ENCODE measurements around the gene RBM20. TPM values are rescaled to one million over a fixed set of nuclear protein-coding genes. Genes with fewer than 3 reads are reported as not detected.
A peak's percentile ranks its signal among the peaks of the same experiment; 100 is the strongest.

The RBM20 gene
- total and polyA plus RNA-seq, 2 donors: 1.6 to 3.8 TPM

DNA sequence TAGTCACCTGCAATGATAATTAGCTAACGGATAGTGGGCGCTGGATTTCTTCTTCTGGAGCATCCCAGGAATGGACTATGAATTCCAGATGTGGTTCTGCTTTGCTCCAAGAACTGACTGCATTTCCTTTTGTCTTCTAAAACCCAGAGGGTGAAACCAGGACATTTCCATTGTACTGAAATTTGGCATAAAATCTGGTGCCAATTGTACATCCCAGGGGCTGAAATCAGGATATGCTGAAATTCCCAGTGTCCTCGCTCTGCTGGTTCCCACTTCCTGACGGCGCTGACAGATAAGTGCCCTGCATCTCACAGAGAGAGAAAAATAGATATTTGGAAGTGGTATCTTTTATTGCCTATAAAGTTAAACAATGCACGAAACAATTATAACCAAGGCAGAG, 31.9 kb downstream of the RBM20 start:
- DNase-seq (ENCODE audit: low read depth in 6 of 9, low spot score in 9 of 9): no peak
- no peak overlapping the region for H3K27ac ChIP-seq (ENCODE audit: low read depth in 1 of 2, low read length in 1 of 2)
- WGBS: 88% methylated on average over 6 of the region's 6 CpGs

GRCh38 chr10:110679486-110680272, 35.5 kb downstream of the RBM20 start:
- H3K27ac ChIP-seq (ENCODE audit: low read depth in 1 of 2, low read length in 1 of 2): no peak overlapping the region
- H3K9me3 ChIP-seq (ENCODE audit: control insufficient read depth in 2 of 2, insufficient read depth in 1 of 2, low read length in 1 of 2): no peaks in the 10 kb centered on the region
- no peaks in the 10 kb centered on the region for H3K36me3 ChIP-seq (ENCODE audit: control insufficient read depth in 2 of 2, insufficient read depth in 2 of 2, low read length in 1 of 2)
- WGBS: 53% methylated on average over 13 of the region's 13 CpGs
- H3K4me3 ChIP-seq (ENCODE audit: low read length in 2 of 2): no peak overlapping the region
- no peaks in the 10 kb centered on the region for H3K27me3 ChIP-seq (ENCODE audit: control insufficient read depth in 2 of 2, insufficient read depth in 1 of 2, low read length in 1 of 2)
- peaks cover 0 to 10% of the 10 kb centered on the region in 2 donors for H3K4me1 ChIP-seq (ENCODE audit: control insufficient read depth in 2 of 2, insufficient read depth in 2 of 2, low read length in 2 of 2)
- peak in 1 of 9 donors; percentile 16 for DNase-seq (ENCODE audit: low read depth in 6 of 9, low spot score in 9 of 9)

More for the DNA sequence above, 31.9 kb downstream of the RBM20 start:
- Histone ChIP-seq H3K4me3 (ENCODE audit: low read length in 2 of 2) (no peak overlapping the region), H3K36me3 (ENCODE audit: control insufficient read depth in 2 of 2, insufficient read depth in 2 of 2, low read length in 1 of 2) (no peaks in the 10 kb centered on the region), H3K9me3 (ENCODE audit: control insufficient read depth in 2 of 2, insufficient read depth in 1 of 2, low read length in 1 of 2) (no peaks in the 10 kb centered on the region), H3K27me3 (ENCODE audit: control insufficient read depth in 2 of 2, insufficient read depth in 1 of 2, low read length in 1 of 2) (peaks cover 2 to 9% of the 10 kb centered on the region in 2 donors), H3K4me1 (ENCODE audit: control insufficient read depth in 2 of 2, insufficient read depth in 2 of 2, low read length in 2 of 2) (peaks cover 3 to 18% of the 10 kb centered on the region in 2 donors)

GRCh38 chr10:110680273-110681020, 36.3 kb downstream of the RBM20 start:
- DNase-seq (ENCODE audit: low read depth in 6 of 9, low spot score in 9 of 9): no peak
- WGBS: 71% methylated on average over 18 of the region's 18 CpGs

GRCh38 chr10:110681023-110681681, 37.0 kb downstream of the RBM20 start:
- peak in 8 of 9 donors; percentile 25 to 71 (median 44) for DNase-seq (ENCODE audit: low read depth in 6 of 9, low spot score in 9 of 9)
- H3K27ac ChIP-seq (ENCODE audit: low read depth in 1 of 2, low read length in 1 of 2): no peak overlapping the region

More at GRCh38 chr10:110680273-110681020, 36.3 kb downstream of the RBM20 start:
- Histone ChIP-seq H3K9me3 (ENCODE audit: control insufficient read depth in 2 of 2, insufficient read depth in 1 of 2, low read length in 1 of 2) (no peaks in the 10 kb centered on the region), H3K27ac (ENCODE audit: low read depth in 1 of 2, low read length in 1 of 2) (no peak overlapping the region), H3K36me3 (ENCODE audit: control insufficient read depth in 2 of 2, insufficient read depth in 2 of 2, low read length in 1 of 2) (no peaks in the 10 kb centered on the region), H3K27me3 (ENCODE audit: control insufficient read depth in 2 of 2, insufficient read depth in 1 of 2, low read length in 1 of 2) (no peaks in the 10 kb centered on the region), H3K4me1 (ENCODE audit: control insufficient read depth in 2 of 2, insufficient read depth in 2 of 2, low read length in 2 of 2) (peaks cover 0 to 10% of the 10 kb centered on the region in 2 donors), H3K4me3 (ENCODE audit: low read length in 2 of 2) (no peak overlapping the region)

DNA sequence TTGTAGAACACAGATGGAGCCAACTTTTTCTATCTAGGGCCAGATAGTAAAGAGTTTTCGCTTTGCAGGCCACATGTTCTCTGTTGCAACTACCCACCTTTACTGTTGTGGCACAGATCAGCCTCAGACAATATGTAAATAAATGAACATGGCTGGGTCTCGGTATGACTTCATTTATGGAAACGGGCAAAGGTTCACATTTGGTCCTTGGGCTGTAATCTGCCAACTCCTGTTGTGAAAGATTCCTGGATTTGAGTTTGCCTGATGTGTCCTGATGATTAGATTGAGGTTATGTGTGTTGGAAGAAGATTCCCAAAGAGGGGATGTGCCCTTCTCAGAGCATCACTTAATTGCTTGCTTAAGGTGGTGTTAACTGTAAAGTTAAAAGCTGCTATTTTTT, 38.2 kb downstream of the RBM20 start:
- Histone ChIP-seq H3K4me3 (ENCODE audit: low read length in 2 of 2) (no peak overlapping the region), H3K27ac (ENCODE audit: low read depth in 1 of 2, low read length in 1 of 2) (no peak overlapping the region), H3K9me3 (ENCODE audit: control insufficient read depth in 2 of 2, insufficient read depth in 1 of 2, low read length in 1 of 2) (no peaks in the 10 kb centered on the region), H3K4me1 (ENCODE audit: control insufficient read depth in 2 of 2, insufficient read depth in 2 of 2, low read length in 2 of 2) (peaks cover 0 to 10% of the 10 kb centered on the region in 2 donors), H3K27me3 (ENCODE audit: control insufficient read depth in 2 of 2, insufficient read depth in 1 of 2, low read length in 1 of 2) (no peaks in the 10 kb centered on the region), H3K36me3 (ENCODE audit: control insufficient read depth in 2 of 2, insufficient read depth in 2 of 2, low read length in 1 of 2) (no peaks in the 10 kb centered on the region)
- 96% methylated on average over 3 of the region's 3 CpGs for WGBS
- no peak for DNase-seq (ENCODE audit: low read depth in 6 of 9, low spot score in 9 of 9)

More at GRCh38 chr10:110681023-110681681, 37.0 kb downstream of the RBM20 start:
- 55% methylated on average over 7 of the region's 7 CpGs for WGBS
- Histone ChIP-seq H3K9me3 (ENCODE audit: control insufficient read depth in 2 of 2, insufficient read depth in 1 of 2, low read length in 1 of 2) (no peaks in the 10 kb centered on the region), H3K4me3 (ENCODE audit: low read length in 2 of 2) (no peak overlapping the region), H3K36me3 (ENCODE audit: control insufficient read depth in 2 of 2, insufficient read depth in 2 of 2, low read length in 1 of 2) (no peaks in the 10 kb centered on the region), H3K4me1 (ENCODE audit: control insufficient read depth in 2 of 2, insufficient read depth in 2 of 2, low read length in 2 of 2) (peaks cover 0 to 10% of the 10 kb centered on the region in 2 donors), H3K27me3 (ENCODE audit: control insufficient read depth in 2 of 2, insufficient read depth in 1 of 2, low read length in 1 of 2) (no peaks in the 10 kb centered on the region)

- WGBS: 96% methylated on average over 22 of the region's 22 CpGs
- no peaks in the 10 kb centered on the region for H3K36me3 ChIP-seq (ENCODE audit: control insufficient read depth in 2 of 2, insufficient read depth in 2 of 2, low read length in 1 of 2)
- peaks cover 0 to 8% of the 10 kb centered on the region in 2 donors for H3K4me1 ChIP-seq (ENCODE audit: control insufficient read depth in 2 of 2, insufficient read depth in 2 of 2, low read length in 2 of 2)
- H3K27ac ChIP-seq (ENCODE audit: low read depth in 1 of 2, low read length in 1 of 2): no peak overlapping the region
- no peaks in the 10 kb centered on the region for H3K9me3 ChIP-seq (ENCODE audit: control insufficient read depth in 2 of 2, insufficient read depth in 1 of 2, low read length in 1 of 2)
- DNase-seq (ENCODE audit: low read depth in 6 of 9, low spot score in 9 of 9): no peak
- no peak overlapping the region for H3K4me3 ChIP-seq (ENCODE audit: low read length in 2 of 2)
- no peaks in the 10 kb centered on the region for H3K27me3 ChIP-seq (ENCODE audit: control insufficient read depth in 2 of 2, insufficient read depth in 1 of 2, low read length in 1 of 2)
Observed at GRCh38 chr10:110684800-110685446, 40.8 kb downstream of the RBM20 start.

DNA sequence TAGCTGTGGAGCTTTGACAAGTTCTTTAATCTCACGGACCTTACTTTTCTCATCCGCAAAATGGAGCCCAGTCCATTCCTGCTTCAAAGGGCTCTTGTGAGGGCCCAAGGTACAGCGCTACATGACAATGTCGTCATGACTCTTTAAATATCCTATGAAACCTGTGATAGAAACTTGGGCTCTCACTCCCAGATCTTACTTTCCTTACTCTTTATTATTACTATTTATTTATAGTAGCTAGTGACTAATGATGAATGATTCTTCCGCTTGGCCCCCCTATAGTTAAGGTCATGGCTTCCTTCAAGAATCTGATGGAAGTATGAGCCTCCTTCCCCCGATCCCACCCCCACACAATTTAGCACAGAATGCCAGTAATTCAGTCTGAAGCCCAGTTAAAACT, 41.9 kb downstream of the RBM20 start:
- H3K27me3 ChIP-seq (ENCODE audit: control insufficient read depth in 2 of 2, insufficient read depth in 1 of 2, low read length in 1 of 2): no peaks in the 10 kb centered on the region
- H3K36me3 ChIP-seq (ENCODE audit: control insufficient read depth in 2 of 2, insufficient read depth in 2 of 2, low read length in 1 of 2): no peaks in the 10 kb centered on the region
- H3K9me3 ChIP-seq (ENCODE audit: control insufficient read depth in 2 of 2, insufficient read depth in 1 of 2, low read length in 1 of 2): no peaks in the 10 kb centered on the region
- no peak overlapping the region for H3K27ac ChIP-seq (ENCODE audit: low read depth in 1 of 2, low read length in 1 of 2)
- WGBS: 99% methylated on average over 6 of the region's 6 CpGs
- no peak overlapping the region for H3K4me3 ChIP-seq (ENCODE audit: low read length in 2 of 2)
- H3K4me1 ChIP-seq (ENCODE audit: control insufficient read depth in 2 of 2, insufficient read depth in 2 of 2, low read length in 2 of 2): no peaks in the 10 kb centered on the region
- DNase-seq (ENCODE audit: low read depth in 6 of 9, low spot score in 9 of 9): no peak

- Histone ChIP-seq H3K4me3 (ENCODE audit: low read length in 2 of 2) (no peak overlapping the region), H3K36me3 (ENCODE audit: control insufficient read depth in 2 of 2, insufficient read depth in 2 of 2, low read length in 1 of 2) (no peaks in the 10 kb centered on the region), H3K4me1 (ENCODE audit: control insufficient read depth in 2 of 2, insufficient read depth in 2 of 2, low read length in 2 of 2) (no peaks in the 10 kb centered on the region), H3K27ac (ENCODE audit: low read depth in 1 of 2, low read length in 1 of 2) (no peak overlapping the region), H3K27me3 (ENCODE audit: control insufficient read depth in 2 of 2, insufficient read depth in 1 of 2, low read length in 1 of 2) (no peaks in the 10 kb centered on the region), H3K9me3 (ENCODE audit: control insufficient read depth in 2 of 2, insufficient read depth in 1 of 2, low read length in 1 of 2) (no peaks in the 10 kb centered on the region)
- WGBS: 91% methylated on average over 2 of the region's 2 CpGs
- no peak for DNase-seq (ENCODE audit: low read depth in 6 of 9, low spot score in 9 of 9)
Observed at GRCh38 chr10:110686949-110687348, 42.8 kb downstream of the RBM20 start.

Measured in thymus (tissue), 11 donors.